ENCODE data around the gene CASP12.

Gene CASP12

GRCh38 chr11:104856607-104857006, 41.7 kb downstream of the CASP12 start:
- H3K36me3 ChIP-seq (ENCODE audit: control insufficient read depth, insufficient read depth, low read length), result no peaks in the 10 kb centered on the region
- no peaks in the 10 kb centered on the region for H3K79me2 ChIP-seq
- no peak for TF ChIP-seq CTCF (IDR thresholded peaks at IDR 0.05)
- no peak overlapping the region for H2AFZ ChIP-seq
- H3K9me3 ChIP-seq (ENCODE audit: control insufficient read depth, low read length), result no peaks in the 10 kb centered on the region
- H3K4me3 ChIP-seq (ENCODE audit: low read depth, low read length), result no peak overlapping the region
- H3K4me2 ChIP-seq (ENCODE audit: low read length), result no peak overlapping the region
- H3K4me1 ChIP-seq, result no peaks in the 10 kb centered on the region
- H3K9ac ChIP-seq, result no peak overlapping the region
- no peaks in the 10 kb centered on the region for H3K27me3 ChIP-seq (ENCODE audit: control insufficient read depth, insufficient read depth, low read length)
- H3K27ac ChIP-seq, result no peak overlapping the region

GRCh38 chr11:104855965-104856364, 42.3 kb downstream of the CASP12 start:
- no peaks in the 10 kb centered on the region for H3K79me2 ChIP-seq
- H3K9ac ChIP-seq, result no peak overlapping the region
- H3K27me3 ChIP-seq (ENCODE audit: control insufficient read depth, insufficient read depth, low read length), result no peaks in the 10 kb centered on the region
- H2AFZ ChIP-seq, result no peak overlapping the region
- H3K4me1 ChIP-seq, result no peaks in the 10 kb centered on the region
- no peaks in the 10 kb centered on the region for H3K9me3 ChIP-seq (ENCODE audit: control insufficient read depth, low read length)
- no peak overlapping the region for H3K27ac ChIP-seq
- no peak overlapping the region for H3K4me3 ChIP-seq (ENCODE audit: low read depth, low read length)
- H3K4me2 ChIP-seq (ENCODE audit: low read length), result no peak overlapping the region
- H3K36me3 ChIP-seq (ENCODE audit: control insufficient read depth, insufficient read depth, low read length), result no peaks in the 10 kb centered on the region
- no peak for TF ChIP-seq CTCF (IDR thresholded peaks at IDR 0.05)

- Histone ChIP-seq H3K27ac (no peak overlapping the region), H3K79me2 (no peaks in the 10 kb centered on the region), H3K27me3 (ENCODE audit: control insufficient read depth, insufficient read depth, low read length) (no peaks in the 10 kb centered on the region), H3K4me3 (ENCODE audit: low read depth, low read length) (no peak overlapping the region), H3K4me1 (no peaks in the 10 kb centered on the region), H3K36me3 (ENCODE audit: control insufficient read depth, insufficient read depth, low read length) (no peaks in the 10 kb centered on the region), H3K9ac (no peak overlapping the region), H3K9me3 (ENCODE audit: control insufficient read depth, low read length) (no peaks in the 10 kb centered on the region), H2AFZ (no peak overlapping the region), H3K4me2 (ENCODE audit: low read length) (no peak overlapping the region)
- TF ChIP-seq CTCF (IDR thresholded peaks at IDR 0.05), result no peak
Measured at GRCh38 chr11:104853276-104853675, 45.0 kb downstream of the CASP12 start.

- no peak overlapping the region for H3K4me3 ChIP-seq (ENCODE audit: low read depth, low read length)
- H3K36me3 ChIP-seq (ENCODE audit: control insufficient read depth, insufficient read depth, low read length), result no peaks in the 10 kb centered on the region
- H3K79me2 ChIP-seq, result no peaks in the 10 kb centered on the region
- no peak overlapping the region for H3K4me2 ChIP-seq (ENCODE audit: low read length)
- TF ChIP-seq CTCF (IDR thresholded peaks at IDR 0.05), result no peak
- no peaks in the 10 kb centered on the region for H3K4me1 ChIP-seq
- no peak overlapping the region for H3K9ac ChIP-seq
- no peak overlapping the region for H2AFZ ChIP-seq
- no peaks in the 10 kb centered on the region for H3K9me3 ChIP-seq (ENCODE audit: control insufficient read depth, low read length)
- H3K27ac ChIP-seq, result no peak overlapping the region
- H3K27me3 ChIP-seq (ENCODE audit: control insufficient read depth, insufficient read depth, low read length), result no peaks in the 10 kb centered on the region
Measured at GRCh38 chr11:104852811-104853210, 45.4 kb downstream of the CASP12 start.

- Histone ChIP-seq H3K27ac (no peak overlapping the region), H3K27me3 (ENCODE audit: control insufficient read depth, insufficient read depth, low read length) (no peaks in the 10 kb centered on the region), H3K36me3 (ENCODE audit: control insufficient read depth, insufficient read depth, low read length) (no peaks in the 10 kb centered on the region), H2AFZ (no peak overlapping the region), H3K79me2 (no peaks in the 10 kb centered on the region), H3K4me2 (ENCODE audit: low read length) (no peak overlapping the region), H3K9me3 (ENCODE audit: control insufficient read depth, low read length) (no peaks in the 10 kb centered on the region), H3K9ac (no peak overlapping the region), H3K4me1 (no peaks in the 10 kb centered on the region), H3K4me3 (ENCODE audit: low read depth, low read length) (no peak overlapping the region)
- TF ChIP-seq CTCF (IDR thresholded peaks at IDR 0.05), result no peak
Measured at GRCh38 chr11:104846216-104846615, 52.0 kb downstream of the CASP12 start.

All from parathyroid adenoma (tissue), 2 donors.